GM12874 (cell line): ENCODE measurements around the gene HYAL1.
A peak's percentile ranks its signal among the peaks of the same experiment; 100 is the strongest.

Experiments used
- TF ChIP-seq, protein P1 (sequence below): IDR thresholded peaks from 2 replicates; pipeline ENCODE4 v1.5.1; 2011; ENCODE audit warnings: low read depth, mild to moderate bottlenecking, control low read depth, low read length, moderate library complexity; ENCODE audit not compliant: insufficient read depth

The HYAL1 gene

DNA sequence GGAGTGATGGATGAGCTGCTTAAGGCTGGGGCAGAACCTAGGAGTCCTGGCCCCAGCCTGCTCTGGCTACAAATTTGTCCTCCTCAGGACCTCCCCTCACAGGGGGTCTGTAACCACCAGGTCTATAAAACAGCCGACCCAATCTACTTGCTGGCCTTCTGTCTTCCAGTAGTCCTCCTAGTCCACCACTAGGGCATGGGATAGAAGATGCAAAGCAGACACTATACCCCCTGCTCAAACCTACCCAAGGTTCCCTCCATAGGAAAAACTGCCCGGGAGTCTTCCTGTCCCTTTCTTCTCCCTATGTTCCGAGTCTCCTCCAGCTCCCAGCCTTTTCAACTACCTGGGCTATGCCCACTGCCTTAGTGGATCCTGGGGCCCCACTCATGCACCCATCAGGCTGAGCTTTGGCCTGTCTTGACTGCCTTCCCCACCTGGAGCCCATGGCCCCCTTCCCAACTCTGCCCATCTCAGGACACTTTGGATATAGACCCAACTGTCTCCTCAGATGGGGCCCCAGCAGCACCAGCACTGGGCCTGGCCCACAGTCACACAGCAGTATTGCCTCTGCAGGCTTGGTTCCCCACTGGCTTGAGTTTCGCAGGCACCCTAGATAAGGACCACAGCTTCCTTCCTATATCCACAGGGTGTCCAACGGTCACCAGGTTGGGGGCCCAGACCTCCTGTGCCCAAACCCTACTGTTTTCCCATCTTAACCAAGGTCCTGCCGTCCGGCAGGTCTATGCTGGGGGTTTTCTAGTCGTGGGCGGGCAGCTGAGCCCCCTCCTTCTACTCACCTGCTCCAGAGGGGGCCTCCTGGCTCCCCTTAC is 5.3 kb downstream of the HYAL1 start:
- TF ChIP-seq, protein P1, sequence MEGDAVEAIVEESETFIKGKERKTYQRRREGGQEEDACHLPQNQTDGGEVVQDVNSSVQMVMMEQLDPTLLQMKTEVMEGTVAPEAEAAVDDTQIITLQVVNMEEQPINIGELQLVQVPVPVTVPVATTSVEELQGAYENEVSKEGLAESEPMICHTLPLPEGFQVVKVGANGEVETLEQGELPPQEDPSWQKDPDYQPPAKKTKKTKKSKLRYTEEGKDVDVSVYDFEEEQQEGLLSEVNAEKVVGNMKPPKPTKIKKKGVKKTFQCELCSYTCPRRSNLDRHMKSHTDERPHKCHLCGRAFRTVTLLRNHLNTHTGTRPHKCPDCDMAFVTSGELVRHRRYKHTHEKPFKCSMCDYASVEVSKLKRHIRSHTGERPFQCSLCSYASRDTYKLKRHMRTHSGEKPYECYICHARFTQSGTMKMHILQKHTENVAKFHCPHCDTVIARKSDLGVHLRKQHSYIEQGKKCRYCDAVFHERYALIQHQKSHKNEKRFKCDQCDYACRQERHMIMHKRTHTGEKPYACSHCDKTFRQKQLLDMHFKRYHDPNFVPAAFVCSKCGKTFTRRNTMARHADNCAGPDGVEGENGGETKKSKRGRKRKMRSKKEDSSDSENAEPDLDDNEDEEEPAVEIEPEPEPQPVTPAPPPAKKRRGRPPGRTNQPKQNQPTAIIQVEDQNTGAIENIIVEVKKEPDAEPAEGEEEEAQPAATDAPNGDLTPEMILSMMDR, result peak; percentile 1; the same call in 1 of the 2 replicates

DNA sequence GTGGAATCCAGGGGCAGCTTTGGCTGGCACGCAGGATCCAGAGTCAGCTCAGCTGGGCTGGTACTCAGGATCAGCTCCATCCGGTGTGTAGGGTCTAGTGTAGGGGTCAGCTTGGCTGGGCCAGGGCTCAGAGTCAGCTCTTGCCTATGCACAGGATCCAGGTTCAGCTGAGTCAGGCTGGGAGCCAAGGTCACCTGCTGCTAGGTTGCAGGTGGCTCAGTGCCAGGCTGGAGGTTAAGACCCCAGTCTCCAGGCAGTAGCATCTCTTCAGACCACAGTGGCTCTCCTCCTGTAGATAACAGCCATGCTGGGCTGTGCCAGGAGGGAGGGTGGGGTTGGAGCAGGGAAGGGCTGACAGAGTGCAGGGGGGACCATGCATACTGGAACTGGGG is 6.0 kb downstream of the HYAL1 start:
- TF ChIP-seq, protein P1, result no peak

DNA sequence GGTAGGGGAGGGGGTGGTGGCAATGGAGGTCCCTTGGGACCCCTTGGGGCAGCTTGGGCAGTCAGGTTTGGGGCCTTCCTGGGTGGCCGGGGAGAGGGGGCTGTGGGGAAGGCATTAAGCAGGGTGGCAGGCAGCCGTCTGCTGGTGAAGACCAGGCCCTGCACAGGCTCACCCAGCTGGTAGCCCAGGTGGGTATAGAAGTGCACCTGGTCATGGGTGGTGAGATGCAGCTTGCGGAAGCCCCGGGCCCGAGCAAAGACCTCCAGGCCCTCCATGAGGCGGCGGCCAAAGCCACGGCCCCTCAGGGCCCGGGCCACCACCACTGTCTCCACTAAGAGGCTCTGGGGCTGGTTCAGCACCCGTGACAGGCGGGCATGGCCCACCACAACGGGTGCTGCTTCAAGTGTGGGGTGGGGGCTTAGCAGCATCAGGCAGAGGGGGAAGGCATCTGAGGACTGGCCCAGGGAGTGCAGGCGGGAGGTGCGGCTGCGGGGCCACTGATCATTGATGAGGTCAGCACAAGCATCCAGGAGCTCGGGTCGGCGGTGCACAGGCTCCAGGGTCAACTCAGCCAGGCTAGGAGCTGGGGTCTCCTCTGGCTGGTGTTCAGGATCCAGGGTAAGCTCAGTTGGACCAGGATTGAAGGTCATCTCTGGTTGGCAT is 6.5 kb downstream of the HYAL1 start:
- TF ChIP-seq, protein P1, result no peak

DNA sequence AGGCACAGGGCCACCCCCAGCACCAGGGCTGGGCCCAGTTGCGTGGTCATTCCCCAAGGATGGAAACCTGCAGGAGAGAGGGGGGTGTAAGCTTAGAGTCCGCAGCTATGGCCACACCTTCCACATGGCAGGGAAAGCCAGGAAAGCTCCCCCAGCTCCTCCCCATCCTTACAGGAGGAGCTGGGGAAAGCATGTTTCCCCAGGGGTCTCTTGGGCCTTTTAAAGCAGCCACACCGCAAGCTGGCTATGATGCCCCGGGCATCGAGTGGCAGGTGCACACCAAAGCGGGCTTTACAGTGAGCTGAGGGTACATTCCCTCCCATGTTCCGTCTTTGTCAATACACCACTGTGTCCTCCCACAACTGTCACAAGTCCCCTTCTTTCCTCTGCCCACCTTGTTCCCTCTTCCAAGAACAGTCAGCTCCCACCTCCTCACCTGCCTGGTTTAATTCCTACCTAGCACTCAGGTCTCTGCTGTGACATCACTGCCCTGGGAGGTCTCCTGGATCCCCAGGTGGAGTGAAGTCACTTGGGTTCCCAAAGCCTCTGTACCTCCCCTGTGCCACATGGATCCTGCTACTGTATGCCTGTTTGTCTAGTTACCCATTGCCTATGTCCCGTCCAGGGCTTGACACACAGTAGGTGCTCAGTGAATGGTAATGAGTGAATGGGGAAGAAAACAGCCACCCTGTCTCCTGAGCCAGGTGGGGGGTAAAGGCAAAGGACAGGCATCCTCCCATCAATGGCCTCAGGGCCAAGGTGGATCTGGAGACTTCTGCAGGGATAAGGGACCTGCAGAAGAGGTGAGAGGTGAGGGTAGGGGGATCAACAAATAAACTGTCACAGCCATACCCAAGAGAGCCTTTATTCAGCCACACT is 7.6 kb downstream of the HYAL1 start:
- TF ChIP-seq, protein P1, result no peak

DNA sequence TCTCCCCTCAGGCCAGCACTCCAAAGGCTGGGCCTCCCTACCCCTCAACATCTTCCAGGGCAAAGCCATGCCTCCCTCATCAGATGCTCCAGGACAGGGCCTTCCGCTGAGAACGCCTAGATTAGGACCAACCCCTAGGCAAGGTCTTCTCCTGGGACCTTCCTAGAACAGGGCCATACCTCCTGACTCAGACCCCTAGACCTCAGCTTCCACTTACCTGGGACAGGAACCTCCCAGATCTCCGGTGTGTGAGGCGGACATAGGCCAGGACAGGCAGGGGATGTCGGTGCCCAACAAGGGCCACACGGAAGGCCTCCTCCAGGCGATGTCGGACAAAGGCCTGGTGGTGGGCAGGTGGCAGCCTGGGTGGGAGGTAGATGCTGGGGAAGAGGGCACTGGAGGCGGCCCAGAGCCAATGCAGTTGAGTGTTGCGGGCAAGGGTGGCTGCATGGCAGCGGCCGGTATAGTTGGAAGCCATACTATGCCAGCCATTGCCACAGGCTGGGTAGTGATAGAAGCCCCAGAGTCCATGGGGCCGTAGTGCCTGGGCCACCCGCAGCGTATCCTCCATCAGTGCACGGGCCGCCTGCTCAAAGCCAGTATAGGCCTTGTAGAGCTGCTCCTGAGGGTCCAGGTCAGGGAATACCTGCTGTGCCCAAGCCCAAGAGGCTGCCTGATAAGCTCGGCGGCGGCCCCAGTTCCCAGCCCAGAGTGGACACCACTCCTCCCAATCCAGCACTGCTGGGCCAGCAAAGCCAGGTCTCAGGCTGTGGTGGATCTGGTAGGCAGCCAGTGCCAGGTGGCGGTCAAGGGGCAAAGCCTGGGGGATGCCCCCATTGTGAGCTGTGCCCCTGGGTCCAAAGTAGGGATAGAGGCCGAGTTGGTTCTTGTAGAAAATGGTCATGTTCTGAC is 8.6 kb downstream of the HYAL1 start:
- TF ChIP-seq, protein P1, result no peak

DNA sequence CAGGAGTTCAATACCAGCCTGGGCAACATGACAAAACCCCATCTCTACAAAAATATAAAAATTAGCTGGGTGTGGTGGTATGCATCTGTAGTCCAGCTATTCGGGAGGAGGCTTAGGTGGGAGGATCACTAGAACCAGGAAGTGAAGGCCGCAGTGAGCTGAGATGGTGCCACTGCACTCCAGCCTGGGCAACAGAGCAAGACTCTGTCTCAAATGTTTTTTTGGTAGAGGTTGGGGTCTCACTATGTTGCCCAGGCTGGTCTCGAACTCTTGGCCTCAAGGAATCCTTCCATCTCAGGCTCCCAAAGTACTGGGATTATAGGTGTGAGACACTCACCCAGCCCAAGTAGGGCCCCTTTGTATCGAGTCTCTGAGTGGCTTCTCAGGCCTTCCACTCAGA is 9.3 kb downstream of the HYAL1 start:
- TF ChIP-seq, protein P1, result no peak
